Stimulated activated CD4-positive, alpha-beta T cell treated with anti-CD3 and anti-CD28 coated beads, Interleukin-12 subunit alpha, Interleukin-12 subunit beta, amount 100 ng/mL, for 48 hours (primary cell): ENCODE data around the gene TANGO2.
A peak's percentile ranks its signal among the peaks of the same experiment; 100 is the strongest.

ENCODE experiments used
- DNase-seq, 3 donors: peaks; one replicate each; pipeline ENCODE4 v3.0.0-alpha.2; 2020; ENCODE audit warnings: low read depth in 2 of 3, low spot score in 1 of 3

Gene TANGO2

GRCh38 chr22:20011123-20011992 lies 9.6 kb upstream of the TANGO2 start:
- DNase-seq: no peak

GRCh38 chr22:20011993-20012740 lies 8.7 kb upstream of the TANGO2 start:
- no peak for DNase-seq

GRCh38 chr22:20012741-20013331 lies 8.1 kb upstream of the TANGO2 start:
- DNase-seq: no peak

GRCh38 chr22:20013382-20013871 lies 7.5 kb upstream of the TANGO2 start:
- no peak for DNase-seq

- DNase-seq: no peak
Measured at GRCh38 chr22:20014526-20015186, 6.3 kb upstream of the TANGO2 start.

GRCh38 chr22:20015187-20015625 lies 5.7 kb upstream of the TANGO2 start:
- no peak for DNase-seq

GRCh38 chr22:20015971-20016733 lies 4.8 kb upstream of the TANGO2 start:
- DNase-seq: peak in 1 of 3 donors; percentile 17

GRCh38 chr22:20016734-20017621 lies 3.9 kb upstream of the TANGO2 start, which contains the start of gene ARVCF:
ARVCF (minus strand) TSS chr22:20016823; CDS start chr22:19990794, 26,029 bp downstream.
- peak; percentile 82 to 90 (median 89) for DNase-seq

- DNase-seq: no peak
Measured at GRCh38 chr22:20017622-20017958, 3.3 kb upstream of the TANGO2 start.

GRCh38 chr22:20018001-20018400 lies 2.9 kb upstream of the TANGO2 start:
- DNase-seq: no peak

GRCh38 chr22:20019661-20020532 lies 1.0 kb upstream of the TANGO2 start:
- DNase-seq: no peak

GRCh38 chr22:20021196-20022181 lies 579 bp downstream of the TANGO2 start:
- no peak for DNase-seq

GRCh38 chr22:20022231-20022977 lies 1.5 kb downstream of the TANGO2 start:
- no peak for DNase-seq

GRCh38 chr22:20022978-20023613 lies 2.2 kb downstream of the TANGO2 start:
- DNase-seq: no peak

- DNase-seq: no peak
Measured at GRCh38 chr22:20024225-20024624, 3.3 kb downstream of the TANGO2 start.
